Prostate gland (tissue), 2 donors: ENCODE measurements around the gene RNF180.

Experiments
- CTCF ChIP-seq, 4 experiments: fragments of 200-600 bp in 2 of 4; fragments of 450-650 bp in 2 of 4; sonication (generic) in 2 of 4; IDR thresholded peaks; 1 replicate in 3 of 4; 2 replicates in 1 of 4; pipeline ENCODE4 v1.5.1; 2016 to 2019; ENCODE audit warnings: antibody characterized with exemption in 4 of 4, mild to moderate bottlenecking in 2 of 4, moderate library complexity in 2 of 4
- POLR2A ChIP-seq: fragments of 450-650 bp; IDR thresholded peaks from one replicate; pipeline ENCODE4 v1.6.1; 2016; ENCODE audit warnings: antibody characterized with exemption, mild to moderate bottlenecking
- POLR2AphosphoS5 ChIP-seq: sonication (generic); formaldehyde crosslinking; IDR thresholded peaks from one replicate; pipeline ENCODE4 v1.6.1; 2017; ENCODE audit warnings: antibody characterized with exemption

GRCh38 chr5:64158827-64159226, 6.8 kb upstream of the RNF180 start:
- no peak for TF ChIP-seq CTCF (IDR thresholded peaks at IDR 0.05)
- TF ChIP-seq POLR2A: no peak
- TF ChIP-seq POLR2AphosphoS5: no peak
